Naive thymus-derived CD4-positive, alpha-beta T cell (primary cell): ENCODE results near the gene NCBP2. TPM values are rescaled to one million over a fixed set of nuclear protein-coding genes. Genes with fewer than 3 reads are reported as not detected.

Source experiments
- ATAC-seq: fragments of 150-1000 bp; cut with Tn5 transposase; 2 replicates; pipeline ENCODE4 v1.10.0; 2021; ENCODE audit warnings: mild to moderate bottlenecking, moderate library complexity
- CTCF ChIA-PET: fragments of 350-600 bp; sonication (Branson Sonifier 250); formaldehyde crosslinking; loops from one replicate; lab custom pipeline; 2021; ENCODE audit warnings: antibody characterized with exemption; lab: Charles Lee
- POLR2A ChIA-PET: fragments of 350-600 bp; sonication (Branson Sonifier 250); formaldehyde crosslinking; loops from one replicate; lab custom pipeline; 2021; ENCODE audit warnings: antibody characterized with exemption, inconsistent platforms; lab: Charles Lee
- DNase-seq, 9 donors: peaks; one replicate each; pipeline versions ENCODE4 v3.0.0 to v3.0.0-alpha.2; 2020 to 2022; ENCODE audit warnings: mixed read lengths in 1 of 9
- H3K27ac ChIP-seq: one replicate; pipeline ENCODE4 v1.7.0; 2013; ENCODE audit warnings: mild to moderate bottlenecking, low read depth, low read length, moderate library complexity
- H3K27me3 ChIP-seq, 2 donors: one replicate each; pipeline ENCODE4 v1.7.0; 2013; ENCODE audit warnings: low read length in 2 of 2, mild to moderate bottlenecking in 2 of 2, moderate library complexity in 2 of 2; ENCODE audit not compliant: control insufficient read depth in 2 of 2, insufficient read depth in 2 of 2
- H3K36me3 ChIP-seq, 3 experiments: 1 replicate in 2 of 3; 2 replicates in 1 of 3; pipeline ENCODE4 v1.7.0; 2013; ENCODE audit warnings: low read length in 3 of 3, mild to moderate bottlenecking in 3 of 3, moderate library complexity in 1 of 3; ENCODE audit not compliant: insufficient read depth in 3 of 3, control insufficient read depth in 2 of 3
- H3K4me1 ChIP-seq, 2 donors: one replicate each; pipeline ENCODE4 v1.7.0; 2013; ENCODE audit warnings: low read length in 2 of 2, mild to moderate bottlenecking in 2 of 2, moderate library complexity in 1 of 2; ENCODE audit not compliant: control insufficient read depth in 2 of 2, insufficient read depth in 2 of 2
- H3K4me3 ChIP-seq: 2 replicates; pipeline ENCODE4 v1.7.0; 2013; ENCODE audit warnings: mild to moderate bottlenecking, low read length
- H3K9me3 ChIP-seq, 3 experiments: 1 replicate in 2 of 3; 2 replicates in 1 of 3; pipeline ENCODE4 v1.7.0; 2013; ENCODE audit warnings: low read length in 3 of 3; ENCODE audit not compliant: control insufficient read depth in 2 of 3
- H3K27ac Mint-ChIP-seq, 9 donors: one replicate each; pipeline ENCODE4 v1.8.0; 2020 to 2022; ENCODE audit warnings: mixed read lengths in 9 of 9, mild to moderate bottlenecking in 8 of 9, moderate library complexity in 5 of 9, inconsistent platforms in 2 of 9
- H3K27me3 Mint-ChIP-seq, 5 donors: one replicate each; pipeline ENCODE4 v1.8.0; 2021 to 2022; ENCODE audit warnings: mixed read lengths in 5 of 5, mild to moderate bottlenecking in 1 of 5
- H3K36me3 Mint-ChIP-seq, 5 donors: one replicate each; pipeline ENCODE4 v1.8.0; 2020 to 2022; ENCODE audit warnings: mixed read lengths in 5 of 5, mild to moderate bottlenecking in 3 of 5, inconsistent platforms in 1 of 5
- H3K4me1 Mint-ChIP-seq, 7 donors: one replicate each; pipeline ENCODE4 v1.8.0; 2020 to 2022; ENCODE audit warnings: mixed read lengths in 7 of 7, mild to moderate bottlenecking in 3 of 7, inconsistent platforms in 1 of 7
- H3K4me3 Mint-ChIP-seq, 10 donors: one replicate each; pipeline ENCODE4 v1.8.0; 2020 to 2022; ENCODE audit warnings: mild to moderate bottlenecking in 10 of 10, mixed read lengths in 10 of 10, moderate library complexity in 6 of 10, inconsistent platforms in 2 of 10
- H3K9me3 Mint-ChIP-seq, 11 donors: one replicate each; pipeline ENCODE4 v1.8.0; 2020 to 2022; ENCODE audit warnings: mixed read lengths in 11 of 11, mild to moderate bottlenecking in 4 of 11, inconsistent platforms in 1 of 11, moderate library complexity in 1 of 11
- intact Hi-C, 2 donors: fragments of 100-400 bp; cut with micrococcal nuclease; formaldehyde crosslinking; loops; one replicate each; pipeline ENCODE4 v1.15.1; 2023
- polyA plus RNA-seq, 2 donors: library from polyadenylated mRNA; unstranded; fragments of 300-500 nt; fragmentation: Illumina TruSeq; gene quantifications; one replicate each; pipeline ENCODE4 v1.2.3, GENCODE V29; 2021
- total RNA-seq, 6 experiments: library from RNA in 5 of 6; stranded (reverse) in 5 of 6; gene quantifications; 1 replicate in 5 of 6; 2 replicates in 1 of 6; pipeline ENCODE4 v1.2.3 and lab custom pipeline; 2021 to 2026

Gene NCBP2
- total and polyA plus RNA-seq, 7 experiments from 2014 or later, result 42.9 to 96.9 (median 68.8) TPM

GRCh38 chr3:196976941-196977340 lies 34.6 kb upstream of the NCBP2 start:
- Histone ChIP-seq H3K36me3 (no peaks in the 10 kb centered on the region), H3K4me3 (no peak overlapping the region), H3K9me3 (no peaks in the 10 kb centered on the region), H3K4me1 (no peaks in the 10 kb centered on the region), H3K27ac (no peak overlapping the region), H3K27me3 (no peaks in the 10 kb centered on the region)
- H3K27me3 Mint-ChIP-seq, result peaks cover 0 to 15% (median 6%) of the 10 kb centered on the region in 5 donors
- intact Hi-C loops, result no loop called here
- peaks cover 0 to 7% (median 4%) of the 10 kb centered on the region in 7 donors for H3K4me1 Mint-ChIP-seq
- H3K27ac Mint-ChIP-seq, result no peak overlapping the region
- ChIA-PET POLR2A (no interaction called here), CTCF (no interaction called here)
- peaks cover 0 to 6% (median 2%) of the 10 kb centered on the region in 11 donors for H3K9me3 Mint-ChIP-seq
- ATAC-seq, result no peak
- no peak overlapping the region for H3K4me3 Mint-ChIP-seq
- peaks cover 0 to 5% (median 0%) of the 10 kb centered on the region in 5 donors for H3K36me3 Mint-ChIP-seq
- no peak for DNase-seq

DNA sequence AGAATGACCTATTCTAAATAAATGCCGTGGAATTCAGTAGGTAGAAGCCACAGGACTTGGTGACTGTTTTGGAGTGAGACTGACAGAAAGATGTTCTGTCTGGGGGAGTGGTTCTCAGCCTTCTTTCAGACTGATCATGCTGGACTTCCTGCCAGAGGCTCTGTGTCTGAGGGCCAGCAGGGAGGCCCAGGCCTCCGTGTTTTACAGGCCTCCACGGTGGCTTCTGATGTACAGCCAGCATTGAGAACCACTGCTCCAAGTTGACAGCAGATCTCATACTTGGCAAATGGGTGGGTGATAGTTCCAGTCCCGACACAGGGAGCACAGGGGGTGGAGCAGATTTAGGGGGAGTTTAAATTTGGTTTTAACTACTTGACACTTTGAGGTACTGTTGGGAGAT lies 33.0 kb upstream of the NCBP2 start:
- H3K27ac Mint-ChIP-seq, result no peak overlapping the region
- no peaks in the 10 kb centered on the region for H3K36me3 Mint-ChIP-seq
- intact Hi-C loops, result no loop called here

DNA sequence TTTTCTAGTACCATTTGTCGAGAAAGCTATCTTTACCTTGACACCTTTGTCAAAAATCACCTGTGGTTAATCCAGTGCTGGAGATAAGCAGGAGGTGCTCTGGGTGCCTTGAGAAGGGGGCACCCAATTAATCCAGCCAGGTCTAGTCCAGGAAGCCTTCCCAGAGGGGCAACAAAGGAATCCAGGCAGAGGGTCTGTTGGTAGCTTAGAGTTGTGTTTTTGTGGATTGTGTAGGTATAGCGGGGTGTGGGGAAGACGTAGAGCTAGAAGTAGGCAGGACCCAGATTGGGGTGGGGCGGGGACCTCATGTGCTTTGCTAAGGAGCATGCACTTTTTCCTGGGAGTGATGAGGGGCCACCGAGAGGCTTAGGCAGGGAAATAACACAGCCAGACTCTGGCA lies 32.3 kb upstream of the NCBP2 start:
- intact Hi-C loops, result loop anchor here in 1 of 2 donors (5.0 kb wide), 1 partner anchor 437 kb away; no protein-coding TSS in a partner anchor
- H3K4me1 Mint-ChIP-seq, result peaks cover 4 to 11% (median 7%) of the 10 kb centered on the region in 7 donors
- no peak for ATAC-seq
- peaks cover 0 to 16% (median 9%) of the 10 kb centered on the region in 5 donors for H3K27me3 Mint-ChIP-seq
- no peak for DNase-seq
- Histone ChIP-seq H3K27ac (no peak overlapping the region), H3K36me3 (no peaks in the 10 kb centered on the region), H3K4me1 (no peaks in the 10 kb centered on the region), H3K9me3 (no peaks in the 10 kb centered on the region), H3K27me3 (no peaks in the 10 kb centered on the region), H3K4me3 (no peak overlapping the region)
- H3K36me3 Mint-ChIP-seq, result no peaks in the 10 kb centered on the region
- CTCF ChIA-PET, result no interaction called here
- H3K27ac Mint-ChIP-seq, result no peak overlapping the region
- H3K9me3 Mint-ChIP-seq, result no peaks in the 10 kb centered on the region
- POLR2A ChIA-PET, result no interaction called here
- H3K4me3 Mint-ChIP-seq, result no peak overlapping the region

More for the DNA sequence above, 33.0 kb upstream of the NCBP2 start:
- Mint-ChIP-seq H3K9me3 (no peaks in the 10 kb centered on the region), H3K27me3 (peaks cover 0 to 14% (median 10%) of the 10 kb centered on the region in 5 donors), H3K4me3 (no peak overlapping the region), H3K4me1 (peaks cover 2 to 8% (median 7%) of the 10 kb centered on the region in 7 donors)
- POLR2A ChIA-PET, result no interaction called here
- Histone ChIP-seq H3K27me3 (no peaks in the 10 kb centered on the region), H3K36me3 (no peaks in the 10 kb centered on the region), H3K27ac (no peak overlapping the region), H3K4me1 (no peaks in the 10 kb centered on the region), H3K9me3 (no peaks in the 10 kb centered on the region), H3K4me3 (no peak overlapping the region)
- DNase-seq (no peak), ATAC-seq (no peak)
- CTCF ChIA-PET, result no interaction called here

DNA sequence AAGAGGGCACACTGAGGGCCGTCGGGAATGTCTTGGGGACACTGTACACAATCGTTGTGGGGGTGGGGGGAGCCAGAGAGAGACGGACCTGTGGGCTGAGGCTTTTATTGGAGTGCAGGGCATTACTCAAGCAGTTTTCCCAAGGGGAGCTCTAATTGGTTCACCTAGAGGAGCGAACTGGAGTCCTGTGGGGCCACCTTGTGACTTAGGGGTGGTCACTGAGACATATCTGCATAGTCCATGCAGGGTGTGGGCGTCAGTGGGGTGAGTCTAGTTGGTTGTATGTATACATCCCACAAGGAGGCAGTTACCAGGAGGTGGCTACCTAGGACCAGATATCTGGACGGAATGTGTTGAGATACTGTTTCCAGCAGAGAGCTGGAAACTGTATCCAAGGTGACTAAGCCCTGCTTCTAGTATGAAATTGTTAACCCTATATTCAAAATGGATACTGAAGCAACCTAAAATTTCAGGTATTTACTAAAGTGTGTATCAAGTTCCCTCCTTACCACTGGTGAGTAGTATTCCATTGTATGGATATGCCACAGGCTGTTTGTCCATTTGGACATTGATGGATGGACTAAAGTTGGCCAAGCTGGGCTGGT lies 28.9 kb upstream of the NCBP2 start:
- ChIA-PET POLR2A (interaction anchor here (1.7 kb wide), 1 partner anchor 29 kb away, joined by 9 read pairs; the partner anchor contains the start of gene NCBP2), CTCF (interaction anchor here (0.6 to 1.5 kb wide), 3 partner anchors 30 to 435 kb away, joined by 3 to 4 read pairs (median 3); no protein-coding TSS in a partner anchor)
- H3K4me1 ChIP-seq, result no peaks in the 10 kb centered on the region
- H3K27me3 ChIP-seq, result no peaks in the 10 kb centered on the region
- H3K9me3 ChIP-seq, result no peaks in the 10 kb centered on the region
- ATAC-seq, result no peak
- H3K36me3 ChIP-seq, result no peaks in the 10 kb centered on the region
- peaks cover 0 to 12% (median 4%) of the 10 kb centered on the region in 5 donors for H3K27me3 Mint-ChIP-seq
- H3K9me3 Mint-ChIP-seq, result no peaks in the 10 kb centered on the region
- H3K36me3 Mint-ChIP-seq, result peaks cover 0 to 5% (median 0%) of the 10 kb centered on the region in 5 donors
- H3K27ac ChIP-seq, result no peak overlapping the region
- no peak for DNase-seq
- peak overlapping the region in 8 of 10 donors; percentile 44 to 83 (median 78) for H3K4me3 Mint-ChIP-seq
- H3K27ac Mint-ChIP-seq, result no peak overlapping the region
- peaks cover 0 to 14% (median 6%) of the 10 kb centered on the region in 7 donors for H3K4me1 Mint-ChIP-seq
- H3K4me3 ChIP-seq, result no peak overlapping the region
- intact Hi-C loops, result loop anchor here (2.0 to 5.0 kb wide), 2 partner anchors 32 to 434 kb away; no protein-coding TSS in a partner anchor

DNA sequence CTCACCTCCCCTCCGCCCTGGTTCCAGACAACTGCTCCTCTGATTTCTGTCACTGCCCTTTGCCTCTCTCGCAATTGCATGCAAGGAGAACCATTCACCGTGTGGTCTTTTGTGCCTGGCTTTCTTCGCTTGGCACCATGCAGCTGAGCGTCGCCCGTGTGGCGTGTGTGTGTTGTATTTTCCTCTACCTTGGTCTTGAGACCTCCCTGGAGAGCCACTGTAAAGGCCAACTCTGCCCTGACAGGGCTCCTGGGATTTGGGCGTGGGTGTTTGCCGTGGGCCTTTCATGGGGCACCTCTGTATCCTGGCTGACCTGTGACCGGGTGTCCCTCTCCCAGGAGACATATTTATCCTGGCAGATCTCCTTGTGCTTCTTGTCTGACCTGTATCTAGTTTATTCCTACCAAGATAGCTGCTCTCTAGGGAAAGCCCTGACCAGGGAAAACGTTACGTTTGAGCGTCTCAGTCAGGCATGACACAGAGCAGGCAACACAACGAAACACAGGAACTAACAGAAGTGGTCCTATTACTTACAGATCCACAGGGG lies 28.3 kb upstream of the NCBP2 start:
- DNase-seq, result no peak
- Histone ChIP-seq H3K27me3 (no peaks in the 10 kb centered on the region), H3K4me1 (no peaks in the 10 kb centered on the region), H3K27ac (no peak overlapping the region), H3K4me3 (no peak overlapping the region), H3K36me3 (no peaks in the 10 kb centered on the region), H3K9me3 (no peaks in the 10 kb centered on the region)
- no peak for ATAC-seq
- Mint-ChIP-seq H3K36me3 (peaks cover 0 to 11% (median 0%) of the 10 kb centered on the region in 5 donors), H3K9me3 (no peaks in the 10 kb centered on the region), H3K27ac (peak overlapping the region in 3 of 9 donors; percentile 32 to 53 (median 44)), H3K4me1 (peaks cover 0 to 14% (median 6%) of the 10 kb centered on the region in 7 donors), H3K4me3 (peak overlapping the region; percentile 63 to 88 (median 82)), H3K27me3 (peaks cover 0 to 12% (median 4%) of the 10 kb centered on the region in 5 donors)
- ChIA-PET POLR2A (interaction anchor here (1.7 kb wide), 1 partner anchor 28 kb away, joined by 9 read pairs; the partner anchor contains the start of gene NCBP2), CTCF (interaction anchor here (0.8 to 1.5 kb wide), 5 partner anchors 29 to 135 kb away, joined by 3 to 16 read pairs (median 4); no protein-coding TSS in a partner anchor)
- intact Hi-C loops, result loop anchor here (1.0 to 5.0 kb wide), 3 partner anchors 32 to 433 kb away; no protein-coding TSS in a partner anchor

DNA sequence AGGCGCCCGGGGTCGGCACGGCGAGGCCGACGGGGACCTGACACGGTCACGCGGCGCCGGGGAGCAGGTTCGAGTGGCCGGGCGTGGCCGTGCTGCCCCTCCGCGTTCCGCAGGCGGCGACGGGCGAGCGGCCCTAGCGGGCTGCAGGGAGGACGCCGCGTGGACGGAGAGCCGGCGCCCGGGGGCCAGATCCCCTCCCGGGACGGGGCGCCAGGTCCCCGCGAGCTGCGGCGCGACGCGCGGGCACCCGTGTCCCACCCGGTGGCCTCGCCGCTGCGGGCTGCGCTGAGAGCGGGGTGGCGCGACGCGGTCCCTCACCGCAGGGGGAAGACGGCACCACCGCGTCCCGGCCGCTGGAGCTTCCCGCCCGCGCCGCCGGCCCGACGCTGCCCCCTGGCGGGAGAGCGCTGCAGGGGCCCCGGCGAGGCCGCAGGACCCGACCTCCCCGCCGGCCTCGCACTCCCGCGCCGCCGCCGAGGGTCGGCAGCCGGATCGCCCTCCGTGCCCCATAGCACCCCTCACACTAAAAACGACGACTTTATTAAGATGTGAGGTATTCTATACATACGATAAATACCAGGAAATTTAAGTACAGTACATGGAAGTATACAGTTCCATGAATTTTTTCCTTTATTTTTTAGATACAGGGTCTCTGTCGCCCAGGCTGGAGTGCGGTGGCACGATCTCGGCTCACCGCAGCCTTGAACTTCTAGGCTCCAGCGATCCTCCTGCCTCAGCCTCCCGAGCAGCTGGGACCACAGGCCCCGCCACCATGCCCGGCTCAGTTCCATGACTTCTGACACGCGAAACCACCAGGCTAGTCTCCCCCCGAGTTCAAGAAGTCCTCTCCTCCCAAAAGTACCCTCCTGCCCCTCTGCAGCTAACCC lies 27.6 kb upstream of the NCBP2 start:
- H3K36me3 Mint-ChIP-seq, result peaks cover 0 to 14% (median 0%) of the 10 kb centered on the region in 5 donors
- CTCF ChIA-PET, result interaction anchor here (0.6 to 1.5 kb wide), 7 partner anchors 29 to 432 kb away, joined by 3 to 16 read pairs (median 4); no protein-coding TSS in a partner anchor
- peaks cover 0 to 12% (median 4%) of the 10 kb centered on the region in 5 donors for H3K27me3 Mint-ChIP-seq
- DNase-seq, result peak; percentile 43 to 89 (median 66)
- POLR2A ChIA-PET, result interaction anchor here (1.7 kb wide), 1 partner anchor 27 kb away, joined by 9 read pairs; the partner anchor contains the start of gene NCBP2
- H3K9me3 Mint-ChIP-seq, result no peaks in the 10 kb centered on the region
- Histone ChIP-seq H3K27ac (no peak overlapping the region), H3K4me1 (no peaks in the 10 kb centered on the region), H3K27me3 (no peaks in the 10 kb centered on the region), H3K4me3 (peak overlapping the region; percentile 48), H3K36me3 (no peaks in the 10 kb centered on the region), H3K9me3 (no peaks in the 10 kb centered on the region)
- H3K4me1 Mint-ChIP-seq, result peaks cover 0 to 14% (median 6%) of the 10 kb centered on the region in 7 donors
- peak; percentile 88 for ATAC-seq
- peak overlapping the region in 3 of 9 donors; percentile 32 to 53 (median 44) for H3K27ac Mint-ChIP-seq
- intact Hi-C loops, result loop anchor here (1.0 to 5.0 kb wide), 8 partner anchors 28 to 717 kb away; partner anchors contain the start of genes NCBP2 (in 2 of the 2) and PAK2 (in 1 of the 2)
- peak overlapping the region; percentile 63 to 88 (median 82) for H3K4me3 Mint-ChIP-seq
